Mesendoderm (in vitro differentiated cells): ENCODE data around the gene GALNT16.

Experiments used
- DNase-seq: peaks from one replicate; pipeline ENCODE4 v3.0.0; 2013
- H2AK5ac ChIP-seq: 2 replicates; pipeline ENCODE4 v1.6.1; 2013; ENCODE audit warnings: low read length, inconsistent platforms
- H2BK120ac ChIP-seq: 2 replicates; pipeline ENCODE4 v1.6.1; 2013; ENCODE audit warnings: low read depth, mild to moderate bottlenecking, low read length, moderate library complexity, mixed read lengths
- H2BK15ac ChIP-seq: replicated peaks from 2 replicates; pipeline ENCODE4 v1.6.1; 2013; ENCODE audit warnings: low read depth, mild to moderate bottlenecking, moderate library complexity
- H2BK5ac ChIP-seq: 2 replicates; pipeline ENCODE4 v1.6.1; 2013; ENCODE audit warnings: low read length, inconsistent platforms
- H3K18ac ChIP-seq: 2 replicates; pipeline ENCODE4 v1.6.1; 2013; ENCODE audit warnings: mild to moderate bottlenecking, low read length, mixed read lengths
- H3K23ac ChIP-seq: one replicate; pipeline ENCODE4 v1.6.1; 2013; ENCODE audit warnings: low read length
- H3K27ac ChIP-seq: 2 replicates; pipeline ENCODE4 v1.5.1; 2013; ENCODE audit warnings: low read depth, mild to moderate bottlenecking, inconsistent platforms, low read length, moderate library complexity
- H3K27me3 ChIP-seq: 2 replicates; pipeline ENCODE4 v1.6.1; 2013; ENCODE audit warnings: low read length, control low read depth, mild to moderate bottlenecking, inconsistent platforms; ENCODE audit not compliant: insufficient read depth, poor library complexity
- H3K36me3 ChIP-seq: 2 replicates; pipeline ENCODE4 v1.6.1; 2013; ENCODE audit warnings: low read length, inconsistent platforms; ENCODE audit not compliant: control insufficient read depth, insufficient read depth
- H3K4ac ChIP-seq: one replicate; pipeline ENCODE4 v1.6.1; 2013; ENCODE audit warnings: low read depth, mild to moderate bottlenecking, low read length, moderate library complexity
- H3K4me1 ChIP-seq: 2 replicates; pipeline ENCODE4 v1.6.1; 2013; ENCODE audit warnings: low read depth, low read length, inconsistent platforms; ENCODE audit not compliant: control insufficient read depth
- H3K4me2 ChIP-seq: 2 replicates; pipeline ENCODE4 v1.6.1; 2013; ENCODE audit warnings: low read length
- H3K4me3 ChIP-seq: 2 replicates; pipeline ENCODE4 v1.5.1; 2013; ENCODE audit warnings: mild to moderate bottlenecking, low read length
- H3K56ac ChIP-seq: one replicate; pipeline ENCODE4 v1.6.1; 2013; ENCODE audit warnings: low read length
- H3K79me1 ChIP-seq: 2 replicates; pipeline ENCODE4 v1.6.1; 2013; ENCODE audit warnings: low read length, inconsistent platforms
- H3K79me2 ChIP-seq: 2 replicates; pipeline ENCODE4 v1.6.1; 2013; ENCODE audit warnings: mild to moderate bottlenecking, low read length; ENCODE audit not compliant: control insufficient read depth, insufficient read depth
- H3K9ac ChIP-seq: 2 replicates; pipeline ENCODE4 v1.6.1; 2013; ENCODE audit warnings: low read length, inconsistent platforms
- H4K5ac ChIP-seq: one replicate; pipeline ENCODE4 v1.6.1; 2013; ENCODE audit warnings: low read length
- H4K8ac ChIP-seq: one replicate; pipeline ENCODE4 v1.6.1; 2013; ENCODE audit warnings: low read depth, mild to moderate bottlenecking, control low read depth, low read length, moderate library complexity
- WGBS: extraction: QIAGEN DNeasy Blood & Tissue Kit; methylation state at CpG from one replicate; pipeline ENCODE4 v1.1.7; 2013; ENCODE audit warnings: low lambda C conversion rate, missing lambda C conversion rate; ENCODE audit not compliant: insufficient coverage; ENCODE audit errors: extremely low coverage; 5-methylcytosine and 5-hydroxymethylcytosine counted together

The GALNT16 gene

DNA sequence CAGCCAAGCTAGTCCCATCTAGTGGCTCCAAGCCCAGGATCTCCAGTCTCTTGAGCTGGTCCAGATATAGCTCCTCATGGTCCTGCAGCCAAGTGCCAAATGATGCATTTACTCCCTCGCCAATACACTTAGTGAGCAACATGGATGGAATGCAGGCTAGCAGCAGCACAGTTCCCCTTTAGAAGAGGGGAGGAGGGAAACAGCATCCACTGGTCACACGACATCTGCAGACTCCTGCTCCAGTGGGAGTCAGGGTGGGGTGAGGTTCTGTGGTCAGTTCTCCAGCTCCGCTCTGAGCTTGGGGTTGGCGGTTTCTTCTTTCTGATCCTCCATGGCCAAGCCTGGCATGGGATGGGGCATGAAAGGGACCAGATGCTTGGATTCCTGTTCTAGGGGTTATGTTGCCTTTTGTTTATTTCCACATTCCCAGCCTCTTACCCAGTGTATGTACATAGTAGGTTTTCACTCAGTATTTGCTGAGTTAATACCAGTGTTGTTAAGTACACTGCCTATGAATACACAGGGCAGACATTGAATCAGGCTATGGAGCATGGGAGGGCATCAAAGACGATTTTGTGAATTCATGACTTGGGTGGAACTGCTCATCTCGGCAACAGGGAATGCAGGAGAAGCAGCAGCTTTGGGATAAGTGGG, 57.3 kb downstream of the GALNT16 start:
- Histone ChIP-seq H3K4me3 (no peak overlapping the region), H3K4me2 (no peak overlapping the region), H3K36me3 (no peaks in the 10 kb centered on the region), H3K27ac (no peak overlapping the region), H3K4ac (no peak overlapping the region), H4K5ac (no peak overlapping the region), H4K8ac (no peak overlapping the region), H2BK5ac (no peak overlapping the region), H3K27me3 (no peaks in the 10 kb centered on the region), H3K4me1 (no peaks in the 10 kb centered on the region), H3K79me2 (no peaks in the 10 kb centered on the region), H3K79me1 (no peaks in the 10 kb centered on the region), H3K56ac (no peak overlapping the region), H2BK120ac (no peak overlapping the region), H3K18ac (no peak overlapping the region), H2BK15ac (no peak overlapping the region), H3K23ac (no peak overlapping the region), H3K9ac (no peak overlapping the region), H2AK5ac (no peak overlapping the region)
- WGBS: no CpG with 5 or more reads among the region's 6 CpGs
- DNase-seq: peak; percentile 40

- no peak overlapping the region for H3K56ac ChIP-seq
- no peaks in the 10 kb centered on the region for H3K4me1 ChIP-seq
- H3K79me1 ChIP-seq: no peaks in the 10 kb centered on the region
- no peak overlapping the region for H3K4ac ChIP-seq
- H3K27ac ChIP-seq: no peak overlapping the region
- no peak overlapping the region for H3K9ac ChIP-seq
- no peak overlapping the region for H2BK15ac ChIP-seq
- no peak overlapping the region for H2BK5ac ChIP-seq
- no peak for DNase-seq
- H3K4me2 ChIP-seq: no peak overlapping the region
- H2BK120ac ChIP-seq: no peak overlapping the region
- H4K8ac ChIP-seq: no peak overlapping the region
- no peak overlapping the region for H3K4me3 ChIP-seq
- no peak overlapping the region for H4K5ac ChIP-seq
- H2AK5ac ChIP-seq: no peak overlapping the region
- H3K23ac ChIP-seq: no peak overlapping the region
- WGBS: no CpG with 5 or more reads among the region's 5 CpGs
- no peaks in the 10 kb centered on the region for H3K27me3 ChIP-seq
- H3K79me2 ChIP-seq: no peaks in the 10 kb centered on the region
- no peak overlapping the region for H3K18ac ChIP-seq
- H3K36me3 ChIP-seq: no peaks in the 10 kb centered on the region
Observed at GRCh38 chr14:69317780-69318179, 57.8 kb downstream of the GALNT16 start.

GRCh38 chr14:69318241-69318640, 58.3 kb downstream of the GALNT16 start:
- no peak overlapping the region for H2BK120ac ChIP-seq
- H3K9ac ChIP-seq: no peak overlapping the region
- H4K5ac ChIP-seq: no peak overlapping the region
- H3K4ac ChIP-seq: no peak overlapping the region
- no peak overlapping the region for H3K27ac ChIP-seq
- H2BK15ac ChIP-seq: no peak overlapping the region
- no peaks in the 10 kb centered on the region for H3K79me2 ChIP-seq
- H3K56ac ChIP-seq: no peak overlapping the region
- H3K4me1 ChIP-seq: no peaks in the 10 kb centered on the region
- no peak overlapping the region for H3K4me2 ChIP-seq
- no peak overlapping the region for H4K8ac ChIP-seq
- H2AK5ac ChIP-seq: no peak overlapping the region
- no peaks in the 10 kb centered on the region for H3K36me3 ChIP-seq
- DNase-seq: no peak
- no peaks in the 10 kb centered on the region for H3K27me3 ChIP-seq
- no CpG with 5 or more reads among the region's 2 CpGs for WGBS
- no peak overlapping the region for H3K18ac ChIP-seq
- H3K23ac ChIP-seq: no peak overlapping the region
- no peaks in the 10 kb centered on the region for H3K79me1 ChIP-seq
- no peak overlapping the region for H3K4me3 ChIP-seq
- no peak overlapping the region for H2BK5ac ChIP-seq

GRCh38 chr14:69318901-69319475, 59.0 kb downstream of the GALNT16 start:
- H3K36me3 ChIP-seq: no peaks in the 10 kb centered on the region
- no peak overlapping the region for H2BK15ac ChIP-seq
- H3K79me1 ChIP-seq: no peaks in the 10 kb centered on the region
- no peak overlapping the region for H2AK5ac ChIP-seq
- no peak overlapping the region for H2BK120ac ChIP-seq
- H2BK5ac ChIP-seq: no peak overlapping the region
- DNase-seq: no peak
- no peaks in the 10 kb centered on the region for H3K27me3 ChIP-seq
- H3K18ac ChIP-seq: no peak overlapping the region
- H4K5ac ChIP-seq: no peak overlapping the region
- H3K79me2 ChIP-seq: no peaks in the 10 kb centered on the region
- H3K56ac ChIP-seq: peak overlapping the region; percentile 42
- H3K9ac ChIP-seq: no peak overlapping the region
- no peak overlapping the region for H3K4me3 ChIP-seq
- WGBS: no CpG with 5 or more reads among the region's 8 CpGs
- H3K23ac ChIP-seq: no peak overlapping the region
- H3K4me1 ChIP-seq: no peaks in the 10 kb centered on the region
- H3K4me2 ChIP-seq: no peak overlapping the region
- H4K8ac ChIP-seq: no peak overlapping the region
- no peak overlapping the region for H3K27ac ChIP-seq
- no peak overlapping the region for H3K4ac ChIP-seq

GRCh38 chr14:69319911-69320310, 60.0 kb downstream of the GALNT16 start:
- H3K4me2 ChIP-seq: no peak overlapping the region
- no peak overlapping the region for H4K8ac ChIP-seq
- H2BK15ac ChIP-seq: no peak overlapping the region
- no peak overlapping the region for H3K27ac ChIP-seq
- no peak overlapping the region for H2AK5ac ChIP-seq
- no peaks in the 10 kb centered on the region for H3K79me2 ChIP-seq
- H3K4me1 ChIP-seq: no peaks in the 10 kb centered on the region
- H3K36me3 ChIP-seq: no peaks in the 10 kb centered on the region
- no peak overlapping the region for H3K18ac ChIP-seq
- H2BK5ac ChIP-seq: no peak overlapping the region
- DNase-seq: no peak
- H3K79me1 ChIP-seq: no peaks in the 10 kb centered on the region
- no peaks in the 10 kb centered on the region for H3K27me3 ChIP-seq
- no peak overlapping the region for H4K5ac ChIP-seq
- H3K56ac ChIP-seq: no peak overlapping the region
- no peak overlapping the region for H3K4me3 ChIP-seq
- WGBS: no CpG with 5 or more reads among the region's 8 CpGs
- no peak overlapping the region for H3K23ac ChIP-seq
- H2BK120ac ChIP-seq: no peak overlapping the region
- H3K9ac ChIP-seq: no peak overlapping the region
- H3K4ac ChIP-seq: no peak overlapping the region
